Measurements from ENCODE around the gene CALML5. TPM values are rescaled to one million over a fixed set of nuclear protein-coding genes. Genes with fewer than 3 reads are reported as not detected.

Gene CALML5
- polyA plus RNA-seq, 1 donor from 2014 or later = not detected

GRCh38 chr10:5533098-5533731, 33.8 kb upstream of the CALML5 start:
- Histone ChIP-seq H3K9me2 (ENCODE audit: insufficient read depth, low read length) (no peaks in the 10 kb centered on the region), H3K27me3 (ENCODE audit: insufficient read depth, low read depth, low read length) (no peaks in the 10 kb centered on the region), H3K4me2 (ENCODE audit: low read length) (no peak overlapping the region), H3K4me3 (ENCODE audit: low read length) (no peak overlapping the region), H4K20me1 (ENCODE audit: insufficient read depth) (no peaks in the 10 kb centered on the region), H3K27ac (ENCODE audit: low read length) (no peak overlapping the region), H2AFZ (ENCODE audit: low read depth, low read length) (no peak overlapping the region), H3F3A (ENCODE audit: insufficient read depth, low read length, poor library complexity, severe bottlenecking) (no peaks in the 10 kb centered on the region), H3K9me3 (ENCODE audit: low read length) (no peaks in the 10 kb centered on the region), H3K79me2 (replicated peaks; ENCODE audit: insufficient read depth, low read length) (no peaks in the 10 kb centered on the region), H3K36me3 (ENCODE audit: insufficient read depth, low read length) (no peaks in the 10 kb centered on the region), H3K9ac (ENCODE audit: low read length) (no peak overlapping the region)
- TF ChIP-seq EP300 (conservative IDR thresholded peaks at IDR 0.05; ENCODE audit: poor library complexity, severe bottlenecking) (no peak), REST (IDR thresholded peaks at IDR 0.05; ENCODE audit: borderline replicate concordance) (no peak), RAD21 (conservative IDR thresholded peaks at IDR 0.05) (no peak), TAF1 (IDR thresholded peaks at IDR 0.05; ENCODE audit: low read depth) (no peak), SMC3 (conservative IDR thresholded peaks at IDR 0.05; ENCODE audit: poor library complexity) (no peak), CTCF (IDR thresholded peaks at IDR 0.05; ENCODE audit: poor library complexity, severe bottlenecking) (no peak), EZH2 (IDR thresholded peaks at IDR 0.05; ENCODE audit: borderline replicate concordance, insufficient read depth, low read length, poor library complexity, severe bottlenecking) (no peak), MXI1 (conservative IDR thresholded peaks at IDR 0.05; ENCODE audit: poor library complexity, severe bottlenecking) (no peak), POLR2AphosphoS5 (IDR thresholded peaks at IDR 0.05) (no peak)

GRCh38 chr10:5532618-5533097, 33.3 kb upstream of the CALML5 start:
- H3K4me3 ChIP-seq (ENCODE audit: low read length) = no peak overlapping the region
- TF ChIP-seq RAD21 (conservative IDR thresholded peaks at IDR 0.05) (no peak), CTCF (IDR thresholded peaks at IDR 0.05; ENCODE audit: poor library complexity, severe bottlenecking) (no peak), SMC3 (conservative IDR thresholded peaks at IDR 0.05; ENCODE audit: poor library complexity) (no peak), EZH2 (IDR thresholded peaks at IDR 0.05; ENCODE audit: borderline replicate concordance, insufficient read depth, low read length, poor library complexity, severe bottlenecking) (no peak), POLR2AphosphoS5 (IDR thresholded peaks at IDR 0.05) (no peak), TAF1 (IDR thresholded peaks at IDR 0.05; ENCODE audit: low read depth) (no peak), MXI1 (conservative IDR thresholded peaks at IDR 0.05; ENCODE audit: poor library complexity, severe bottlenecking) (no peak), EP300 (conservative IDR thresholded peaks at IDR 0.05; ENCODE audit: poor library complexity, severe bottlenecking) (no peak), REST (IDR thresholded peaks at IDR 0.05; ENCODE audit: borderline replicate concordance) (no peak)
- no peaks in the 10 kb centered on the region for H3K9me3 ChIP-seq (ENCODE audit: low read length)
- no peaks in the 10 kb centered on the region for H3K27me3 ChIP-seq (ENCODE audit: insufficient read depth, low read depth, low read length)
- no peak overlapping the region for H3K27ac ChIP-seq (ENCODE audit: low read length)
- H4K20me1 ChIP-seq (ENCODE audit: insufficient read depth) = no peaks in the 10 kb centered on the region
- H3K9ac ChIP-seq (ENCODE audit: low read length) = no peak overlapping the region
- no peaks in the 10 kb centered on the region for H3K79me2 ChIP-seq (replicated peaks; ENCODE audit: insufficient read depth, low read length)
- no peak overlapping the region for H2AFZ ChIP-seq (ENCODE audit: low read depth, low read length)
- H3F3A ChIP-seq (ENCODE audit: insufficient read depth, low read length, poor library complexity, severe bottlenecking) = no peaks in the 10 kb centered on the region
- no peaks in the 10 kb centered on the region for H3K9me2 ChIP-seq (ENCODE audit: insufficient read depth, low read length)
- no peak overlapping the region for H3K4me2 ChIP-seq (ENCODE audit: low read length)
- no peaks in the 10 kb centered on the region for H3K36me3 ChIP-seq (ENCODE audit: insufficient read depth, low read length)

All from neural cell (in vitro differentiated cells).